ENCODE results near the gene NKAIN1.

- TF ChIP-seq CTCF (IDR thresholded peaks at IDR 0.05; ENCODE audit: low read length): no peak
- no peak for TF ChIP-seq EZH2 (IDR thresholded peaks at IDR 0.05; ENCODE audit: borderline replicate concordance, low read length)
Observed at GRCh38 chr1:31199236-31199790, 40.4 kb downstream of the NKAIN1 start.
